Fibroblast of skin of left quadriceps (primary cell): ENCODE results near the gene USP7.

ENCODE experiments used
- DNase-seq, 2 experiments: peaks; one replicate each; pipeline ENCODE4 v3.0.0-alpha.2; 2013; ENCODE audit warnings: low read depth in 2 of 2

The USP7 gene

DNA sequence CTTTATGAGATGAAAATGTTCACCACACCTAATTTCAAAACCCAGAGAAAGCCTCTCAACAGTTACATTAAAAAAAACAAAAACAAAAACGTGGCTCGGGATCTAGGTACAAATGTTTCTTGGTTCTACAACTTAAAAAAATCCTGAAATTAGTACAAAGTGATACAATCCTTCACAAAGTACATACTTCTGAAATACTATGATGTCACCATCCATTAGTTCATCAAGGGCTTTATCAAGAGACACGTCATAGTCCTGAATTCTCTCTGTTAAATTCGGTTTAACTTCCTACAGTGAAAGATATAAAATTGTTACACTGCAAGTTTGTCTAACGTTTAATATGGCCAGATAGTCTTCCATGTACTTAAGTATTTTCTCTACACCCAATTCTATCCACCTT lies 63.4 kb downstream of the USP7 start:
- DNase-seq = no peak

GRCh38 chr16:8899709-8900317 lies 63.9 kb downstream of the USP7 start:
- DNase-seq = no peak

DNA sequence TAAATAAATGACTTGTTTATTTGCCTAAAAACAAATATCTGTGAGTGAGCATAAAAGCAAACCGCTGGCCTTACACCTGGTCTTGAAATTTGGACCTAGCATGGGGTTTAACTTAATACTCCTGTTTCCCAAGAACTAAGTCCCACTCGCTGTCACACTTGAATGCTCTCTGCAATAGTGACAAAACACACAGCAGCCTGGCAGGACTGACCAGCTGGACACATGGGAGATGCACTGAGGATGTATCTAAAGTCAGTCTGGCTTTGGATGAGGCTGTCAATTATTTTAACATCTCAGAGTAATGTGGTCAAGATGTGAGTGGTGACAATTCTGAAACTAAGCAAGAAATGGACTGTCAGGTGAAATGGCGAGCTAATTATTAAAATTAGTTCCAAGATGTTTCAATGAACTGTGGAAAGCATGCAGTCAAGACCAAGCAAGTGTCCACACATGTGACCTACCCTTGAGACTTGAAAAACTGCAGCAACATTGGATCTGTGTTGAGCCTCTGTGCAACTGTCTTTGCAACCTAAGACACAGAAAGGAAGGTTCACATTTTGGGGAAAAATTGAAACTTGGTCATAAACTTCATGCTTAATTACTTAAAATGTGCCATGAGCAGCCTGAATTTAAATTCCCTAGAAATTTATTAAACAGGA lies 64.9 kb downstream of the USP7 start:
- DNase-seq = no peak

DNA sequence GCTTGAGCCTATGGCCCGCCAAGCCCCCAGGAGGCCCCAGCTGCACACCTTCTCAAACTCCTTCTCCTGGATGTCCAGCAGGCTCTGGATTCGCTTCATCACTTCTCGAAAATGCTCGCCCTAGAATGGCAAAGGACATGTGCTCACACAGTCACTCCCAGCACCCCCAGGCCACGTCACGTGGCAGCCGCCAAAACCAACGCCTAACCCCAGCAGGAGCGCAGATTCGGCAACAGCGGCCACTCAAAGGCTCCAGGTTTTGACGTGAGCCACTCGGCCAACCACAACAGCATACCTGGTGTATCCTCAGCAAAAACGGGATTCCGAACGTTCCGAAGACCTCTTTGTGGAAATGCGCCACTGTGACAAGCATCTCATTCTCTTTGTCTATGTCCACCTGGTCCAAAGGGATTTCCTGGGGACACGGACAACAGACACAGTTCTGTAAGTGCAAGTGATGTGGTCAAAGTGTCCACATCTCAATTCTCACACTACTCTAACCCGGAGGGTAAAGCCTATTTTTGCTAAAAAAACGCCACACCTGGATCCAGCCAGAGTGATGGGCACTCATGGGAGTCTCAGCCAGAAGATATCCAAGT lies 68.9 kb downstream of the USP7 start:
- no peak for DNase-seq

DNA sequence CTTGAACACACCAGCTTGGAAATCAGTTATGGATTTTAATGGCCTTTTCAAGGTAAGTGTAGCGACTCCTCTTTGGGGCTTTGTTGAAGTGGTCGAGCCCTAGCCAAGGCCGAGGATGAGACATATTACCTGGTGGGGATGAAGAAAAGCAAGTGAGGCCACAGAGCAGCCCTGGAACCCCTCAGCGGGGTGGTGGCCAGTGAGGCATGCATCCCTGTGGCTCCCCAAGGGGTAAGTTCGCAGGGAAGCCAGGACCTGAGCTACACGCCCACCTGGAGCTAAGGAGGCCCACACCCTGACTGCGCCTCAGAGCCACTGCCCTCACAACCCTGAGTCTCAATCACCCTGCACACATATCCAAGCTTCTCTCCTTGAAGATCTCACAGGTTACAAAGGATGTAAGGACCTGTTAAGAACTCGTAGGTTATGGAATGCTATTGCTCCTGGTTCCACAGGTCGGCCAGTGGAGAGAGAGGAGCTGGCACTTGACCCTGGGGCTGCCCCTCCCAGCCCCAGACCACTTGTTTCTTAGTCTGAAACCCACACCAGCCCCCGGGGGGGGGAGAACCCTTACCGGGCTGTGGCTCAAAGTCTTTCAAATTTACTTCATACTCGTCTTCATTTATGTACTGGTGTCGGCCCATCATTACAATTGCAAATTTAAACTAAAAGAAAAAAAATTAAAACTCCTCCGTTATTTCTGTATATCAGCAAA lies 69.6 kb downstream of the USP7 start:
- no peak for DNase-seq

DNA sequence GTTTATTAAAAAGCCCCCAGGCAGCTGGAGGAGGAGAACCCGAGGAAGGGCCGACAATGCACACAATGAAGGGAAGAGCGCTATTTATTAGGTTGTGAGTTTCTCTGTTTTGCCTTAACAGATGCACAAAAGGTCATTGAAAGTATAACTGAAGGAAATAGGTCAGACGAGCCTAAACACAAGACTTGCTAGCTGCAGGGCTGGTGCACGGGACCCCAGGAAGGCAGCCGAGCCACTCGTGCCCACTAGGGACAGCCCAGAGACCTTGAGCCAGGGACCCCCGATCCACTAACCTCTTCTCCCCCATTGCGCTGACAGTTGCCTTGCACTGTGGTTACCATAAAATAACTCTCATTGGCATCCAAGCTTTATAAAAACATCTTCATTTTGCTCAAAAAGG lies 70.3 kb downstream of the USP7 start:
- DNase-seq = no peak

DNA sequence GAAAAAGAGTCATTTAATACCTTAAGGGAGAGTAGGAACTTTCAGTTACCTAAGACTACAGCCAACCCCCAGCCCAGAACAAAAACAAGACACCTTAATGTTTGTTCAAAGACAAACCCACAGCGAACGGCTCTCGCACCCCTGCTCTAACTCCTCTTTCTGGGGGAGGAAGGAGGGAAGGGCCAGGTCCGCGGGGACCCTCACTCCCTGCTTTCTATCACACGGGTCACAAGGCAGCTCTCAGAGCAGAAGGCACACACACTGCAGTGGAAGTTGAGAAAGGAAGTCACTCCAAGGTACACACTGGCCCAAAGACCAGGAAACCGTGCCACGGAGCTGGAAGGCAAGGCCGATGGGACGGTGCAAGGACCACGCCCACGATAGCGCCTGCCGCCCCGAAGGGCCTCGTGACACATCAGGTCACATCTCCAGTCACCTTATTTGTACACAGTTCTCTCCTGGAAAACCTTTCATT lies 71.6 kb downstream of the USP7 start:
- no peak for DNase-seq

DNA sequence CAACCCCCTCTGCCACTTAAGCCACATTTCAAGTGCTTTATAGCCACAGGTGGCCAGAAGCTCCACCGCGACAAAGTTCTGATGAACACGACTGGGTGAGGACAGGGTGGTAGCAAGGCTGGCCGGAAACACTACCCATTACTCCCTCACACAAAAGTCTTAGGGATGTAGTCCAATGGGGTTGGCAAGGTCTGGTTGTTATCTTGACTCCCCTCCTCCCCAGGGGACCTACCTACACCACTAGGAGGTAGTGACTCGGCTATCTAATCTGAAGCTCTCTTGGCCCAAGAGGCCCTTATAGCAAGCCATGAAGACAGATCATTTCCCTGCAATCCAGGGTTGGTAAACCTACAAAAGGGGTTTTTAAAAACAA lies 73.2 kb downstream of the USP7 start:
- DNase-seq = no peak

DNA sequence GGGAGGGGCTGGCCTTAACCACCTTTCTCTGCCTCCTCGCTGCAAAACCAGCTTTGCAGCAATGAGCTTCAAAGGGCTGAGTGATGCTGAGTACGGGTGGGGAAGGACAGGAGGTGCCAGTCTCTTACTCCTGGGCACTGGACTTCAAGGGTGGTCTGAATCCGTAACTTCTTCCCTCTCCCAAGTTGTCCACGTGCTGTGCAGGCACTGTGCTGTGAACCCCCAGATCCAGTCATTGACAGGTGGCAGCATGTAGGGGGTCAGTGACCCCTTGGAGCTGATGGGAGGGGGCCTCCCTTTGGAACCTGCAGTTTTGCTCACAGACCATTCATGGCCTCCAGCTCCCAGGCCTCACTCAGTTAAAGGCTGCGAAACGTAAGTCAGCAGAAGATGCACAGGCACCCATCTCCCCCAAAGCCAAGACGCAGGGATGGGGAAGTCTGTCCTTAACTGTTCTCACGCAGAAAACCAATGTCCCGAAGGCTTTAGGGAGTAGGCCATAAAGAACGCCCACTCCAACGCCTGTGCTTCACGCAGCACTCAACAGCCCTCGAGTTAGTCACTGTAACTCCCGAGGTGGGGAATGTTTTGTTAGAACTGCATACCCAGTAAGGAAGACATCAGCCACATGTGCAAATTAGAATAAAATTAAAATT lies 73.7 kb downstream of the USP7 start:
- DNase-seq = no peak

DNA sequence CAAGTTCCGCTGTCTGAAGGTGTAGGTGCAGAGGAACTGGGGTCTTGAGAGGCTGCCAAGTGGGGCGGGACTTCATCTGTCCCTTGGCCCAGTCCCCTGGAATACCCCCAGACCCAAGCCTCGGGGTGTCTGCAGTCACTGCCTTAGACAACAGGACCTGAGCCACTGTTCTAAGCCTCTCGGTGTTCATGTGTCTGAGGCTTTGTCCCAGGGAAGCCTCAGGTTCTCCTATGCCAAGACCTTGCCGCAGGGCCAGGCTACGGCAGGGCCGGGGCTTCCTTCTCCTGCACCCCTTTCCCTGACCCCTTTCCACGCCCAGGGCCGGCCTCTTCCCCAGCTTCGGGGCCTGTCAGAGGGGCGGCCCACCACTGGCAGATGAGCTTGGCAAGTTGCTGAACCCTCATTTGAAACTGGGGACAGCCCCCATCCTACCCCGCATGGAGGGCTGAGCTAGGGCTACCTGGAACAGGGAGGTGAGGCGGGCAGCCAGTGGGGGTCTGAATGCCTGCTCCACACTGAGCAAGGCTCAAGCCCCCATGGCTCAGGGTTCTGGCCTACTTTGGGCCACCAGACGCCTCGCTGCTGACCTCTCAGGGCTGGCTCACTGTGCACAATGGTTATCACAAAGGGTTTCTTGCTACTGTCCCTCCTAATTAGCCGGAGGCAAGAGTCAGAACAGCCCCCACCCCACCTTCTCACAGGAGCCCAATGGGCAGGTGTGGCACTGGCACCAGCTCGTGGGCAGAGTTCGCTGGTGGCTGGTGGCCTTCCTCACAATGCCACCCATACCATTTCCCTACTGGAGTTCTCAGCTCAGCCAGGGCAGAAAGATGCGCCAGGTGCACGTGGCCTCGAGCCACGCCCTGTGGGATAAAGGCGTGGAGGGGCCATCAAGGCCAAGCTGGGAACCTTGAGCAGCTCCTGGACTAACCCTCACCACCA lies 74.5 kb downstream of the USP7 start:
- DNase-seq = no peak

DNA sequence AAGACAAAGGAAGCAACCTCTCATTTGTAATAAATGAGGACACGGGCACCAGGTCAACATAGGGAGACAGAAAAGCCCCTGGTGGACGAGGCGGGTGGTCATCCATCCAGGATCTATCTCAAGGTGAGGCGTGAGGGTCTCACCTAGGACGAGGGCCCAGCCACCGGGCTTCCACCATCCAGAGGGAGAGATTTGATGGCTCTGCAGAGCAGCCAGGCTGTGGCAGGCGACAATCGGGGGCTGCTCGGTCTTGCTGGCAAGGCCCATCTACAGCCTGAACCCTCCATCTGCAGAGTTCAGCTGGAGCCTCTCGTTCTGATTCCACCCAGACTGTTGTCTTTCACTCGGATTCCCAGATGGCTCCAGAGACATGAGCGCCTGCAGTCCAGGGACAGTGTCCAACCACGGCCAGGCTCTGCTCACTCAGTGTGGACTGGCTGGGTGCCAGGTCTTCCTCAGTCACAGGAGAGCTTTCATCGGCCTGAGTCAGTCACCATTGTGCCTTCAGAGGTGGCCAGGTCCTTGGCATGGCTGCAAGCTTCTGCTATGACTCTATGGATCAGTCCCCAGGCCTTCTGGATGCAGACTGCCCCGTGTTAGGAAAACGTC lies 75.7 kb downstream of the USP7 start:
- no peak for DNase-seq

DNA sequence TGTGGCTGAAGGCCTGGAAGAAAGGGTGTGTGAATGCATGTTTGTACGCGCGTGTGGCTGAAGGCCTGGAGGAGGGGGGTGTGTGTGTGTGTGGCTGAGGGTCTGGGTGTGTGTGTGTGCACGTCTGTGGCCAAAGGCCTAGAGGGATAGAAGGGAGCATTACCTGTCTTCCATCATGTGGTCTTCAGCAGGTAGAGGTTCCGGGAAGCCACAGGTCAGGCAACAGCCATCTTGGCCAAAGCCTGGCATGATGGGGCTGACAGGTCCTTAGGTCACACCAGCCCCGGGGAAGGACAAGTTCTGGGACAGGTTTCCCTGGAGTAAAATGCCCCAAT lies 76.3 kb downstream of the USP7 start:
- no peak for DNase-seq

GRCh38 chr16:8886593-8887430 lies 76.9 kb downstream of the USP7 start:
- DNase-seq = no peak

GRCh38 chr16:8885674-8886592 lies 77.8 kb downstream of the USP7 start:
- DNase-seq = no peak

DNA sequence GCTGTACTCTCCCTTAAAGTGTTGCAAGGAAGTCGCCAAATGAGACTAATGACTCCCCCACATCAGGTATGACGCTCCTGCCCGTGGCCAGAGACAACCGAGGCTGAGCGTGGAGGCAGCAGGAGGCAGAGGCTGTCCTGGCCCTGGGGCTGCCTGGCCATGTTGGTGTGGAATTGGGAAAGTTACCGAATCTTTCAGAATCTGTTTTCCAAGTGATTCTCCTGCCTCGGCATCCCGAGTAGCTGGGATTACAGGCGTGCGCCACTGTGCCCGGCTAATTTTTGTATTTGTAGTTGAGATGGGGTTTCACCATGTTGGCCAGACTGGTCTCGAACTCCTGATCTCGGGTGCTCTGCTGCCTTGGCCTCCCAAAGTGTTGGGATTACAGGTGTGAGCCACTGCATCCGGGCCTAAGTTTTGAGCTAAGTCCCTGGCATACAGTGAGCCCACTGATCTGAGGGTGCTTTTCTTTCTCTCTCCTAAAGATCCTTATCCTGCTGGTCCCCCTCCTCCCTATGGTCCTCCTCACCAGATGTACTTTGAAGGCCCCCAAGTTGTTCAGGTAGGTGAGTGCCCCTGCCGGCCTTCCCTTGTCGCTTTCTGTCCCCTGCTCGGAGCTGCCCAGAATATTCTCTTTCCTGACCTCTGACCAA lies 80.9 kb downstream of the USP7 start:
- DNase-seq = no peak

DNA sequence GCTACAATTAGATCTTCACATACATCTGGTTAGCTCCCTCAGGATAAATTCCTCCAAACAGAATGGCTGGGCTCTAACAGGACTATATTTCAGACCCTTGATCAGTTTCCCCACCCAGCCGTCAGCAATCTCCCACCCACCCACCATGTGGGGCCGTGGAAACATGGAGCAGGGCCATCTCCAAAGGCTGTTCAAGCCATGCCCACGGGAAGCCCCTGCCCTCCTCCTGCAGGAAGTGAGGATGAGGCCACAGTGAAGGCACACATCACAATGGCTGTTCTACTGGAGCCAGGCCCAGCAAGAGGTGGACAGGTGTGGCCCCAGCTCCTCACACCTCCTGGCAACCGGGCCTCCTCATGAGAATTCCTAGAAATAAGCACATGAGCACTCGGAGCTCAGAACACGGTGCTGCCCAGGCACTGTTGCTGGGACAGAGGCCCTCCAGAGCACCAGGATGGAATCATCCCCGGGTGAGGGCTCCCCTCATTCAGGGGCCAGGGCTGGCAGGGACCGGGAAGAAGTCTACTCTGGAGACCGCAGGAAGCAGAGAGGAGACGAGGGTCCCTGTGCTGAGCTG lies 81.6 kb downstream of the USP7 start, which contains the start of gene LITAFD:
LITAFD (plus strand) TSS at position 311 of the 577 bp plus-strand sequence. CDS start 2,005 bp downstream, outside the sequence.
- DNase-seq = no peak

GRCh38 chr16:8880839-8881510 lies 82.7 kb downstream of the USP7 start:
- no peak for DNase-seq
